Measurements from ENCODE around the gene IFFO2. TPM values are rescaled to one million over a fixed set of nuclear protein-coding genes. Genes with fewer than 3 reads are reported as not detected.
A peak's percentile ranks its signal among the peaks of the same experiment; 100 is the strongest.
"Not testable (repeated sequence)": the region's sequence is repeated elsewhere in the genome, so short reads cannot be mapped to it uniquely, and the experiment has no call there.

The IFFO2 gene
- total RNA-seq, 2 donors from 2014 or later = 23.5 to 44.2 TPM

DNA sequence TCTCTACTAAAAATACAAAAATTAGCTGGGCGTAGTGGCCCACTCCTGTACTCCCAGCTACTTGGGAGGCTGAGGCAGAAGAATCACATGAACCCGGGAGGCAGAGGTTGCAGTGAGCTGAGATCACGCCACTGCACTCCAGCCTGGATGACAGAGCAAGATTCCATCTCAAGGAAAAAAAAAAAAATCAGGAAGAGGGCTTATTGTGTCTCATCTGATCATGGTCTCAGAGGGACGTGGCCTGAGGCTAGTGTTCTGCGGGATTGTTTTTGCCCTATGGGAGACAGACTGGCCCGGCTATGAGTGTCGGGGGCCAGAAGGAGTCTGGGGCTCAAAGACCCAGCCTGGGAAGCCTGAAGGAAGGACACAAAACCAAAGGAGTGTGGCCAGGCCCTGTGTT, 64.6 kb downstream of the IFFO2 start:
- not testable (repeated sequence) for DNase-seq (ENCODE audit: low spot score); H3K27me3 Mint-ChIP-seq; H3K4me1 Mint-ChIP-seq (ENCODE audit: low read depth in 2 of 2); H3K9me3 Mint-ChIP-seq; ATAC-seq; H3K36me3 Mint-ChIP-seq; H3K4me3 Mint-ChIP-seq; H3K27ac Mint-ChIP-seq

- H3K27ac Mint-ChIP-seq = no peak overlapping the region
- DNase-seq (ENCODE audit: low spot score) (no peak), ATAC-seq (no peak)
- H3K9me3 Mint-ChIP-seq = no peaks in the 10 kb centered on the region
- no peaks in the 10 kb centered on the region for H3K36me3 Mint-ChIP-seq
- peaks cover 0 to 6% of the 10 kb centered on the region in 2 donors for H3K4me1 Mint-ChIP-seq (ENCODE audit: low read depth in 2 of 2)
- H3K27me3 Mint-ChIP-seq = no peaks in the 10 kb centered on the region
- no peak overlapping the region for H3K4me3 Mint-ChIP-seq
Observed at GRCh38 chr1:18891426-18891780, 65.1 kb downstream of the IFFO2 start.

- Mint-ChIP-seq H3K36me3 (no peaks in the 10 kb centered on the region), H3K4me3 (no peak overlapping the region), H3K4me1 (ENCODE audit: low read depth in 2 of 2) (peaks cover 0 to 6% of the 10 kb centered on the region in 2 donors), H3K27me3 (no peaks in the 10 kb centered on the region), H3K9me3 (no peaks in the 10 kb centered on the region), H3K27ac (no peak overlapping the region)
- no peak for ATAC-seq
- DNase-seq (ENCODE audit: low spot score) = no peak
Observed at GRCh38 chr1:18890706-18891425, 65.6 kb downstream of the IFFO2 start.

GRCh38 chr1:18886003-18886335, 70.5 kb downstream of the IFFO2 start:
- DNase-seq (ENCODE audit: low spot score) = no peak
- Mint-ChIP-seq H3K9me3 (no peaks in the 10 kb centered on the region), H3K4me1 (ENCODE audit: low read depth in 2 of 2) (no peaks in the 10 kb centered on the region), H3K27ac (no peak overlapping the region), H3K36me3 (no peaks in the 10 kb centered on the region), H3K4me3 (no peak overlapping the region), H3K27me3 (no peaks in the 10 kb centered on the region)
- ATAC-seq = no peak

DNA sequence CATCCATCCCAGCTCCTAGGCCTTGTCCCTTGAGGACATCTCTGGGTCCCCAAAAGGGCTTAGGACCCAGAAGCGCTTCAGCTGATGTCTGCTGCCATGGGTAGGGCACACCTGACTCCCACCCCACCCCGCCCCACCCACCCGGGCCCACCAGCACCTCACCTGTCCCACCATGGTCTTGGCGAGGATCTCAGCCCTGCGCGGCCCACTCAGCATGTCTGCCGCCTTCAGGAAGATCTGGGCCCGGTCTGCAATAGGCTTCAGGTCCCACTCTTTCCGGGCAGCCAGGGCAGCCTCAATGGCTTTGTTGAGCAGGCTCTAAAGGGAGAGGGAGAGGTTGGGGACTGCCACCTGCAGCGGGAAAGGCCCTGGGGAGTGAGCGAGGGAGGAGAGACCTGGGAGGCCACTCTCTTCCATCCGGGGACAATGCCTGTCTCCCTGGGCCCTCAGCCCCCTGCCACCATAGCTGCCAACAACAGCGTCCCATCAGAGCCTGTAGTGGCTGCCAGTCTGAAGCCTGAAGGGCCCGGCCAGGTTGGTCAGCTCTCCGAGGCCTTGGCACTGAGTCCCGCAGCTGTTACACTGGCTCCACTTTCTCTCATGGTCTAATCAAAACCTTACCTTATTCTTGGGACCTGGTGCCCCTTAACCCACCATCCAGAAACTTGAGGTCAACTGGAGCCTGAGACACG, 71.0 kb downstream of the IFFO2 start:
- Mint-ChIP-seq H3K27me3 (no peaks in the 10 kb centered on the region), H3K4me3 (no peak overlapping the region), H3K9me3 (no peaks in the 10 kb centered on the region), H3K27ac (no peak overlapping the region), H3K36me3 (no peaks in the 10 kb centered on the region), H3K4me1 (ENCODE audit: low read depth in 2 of 2) (no peaks in the 10 kb centered on the region)
- DNase-seq (ENCODE audit: low spot score) (no peak), ATAC-seq (no peak)

GRCh38 chr1:18884727-18885126, 71.7 kb downstream of the IFFO2 start:
- no peak overlapping the region for H3K4me3 Mint-ChIP-seq
- DNase-seq (ENCODE audit: low spot score) (no peak), ATAC-seq (no peak)
- no peaks in the 10 kb centered on the region for H3K9me3 Mint-ChIP-seq
- H3K27me3 Mint-ChIP-seq = no peaks in the 10 kb centered on the region
- no peaks in the 10 kb centered on the region for H3K36me3 Mint-ChIP-seq
- peak overlapping the region in 1 of 2 donors; percentile 34 for H3K27ac Mint-ChIP-seq
- no peaks in the 10 kb centered on the region for H3K4me1 Mint-ChIP-seq (ENCODE audit: low read depth in 2 of 2)

DNA sequence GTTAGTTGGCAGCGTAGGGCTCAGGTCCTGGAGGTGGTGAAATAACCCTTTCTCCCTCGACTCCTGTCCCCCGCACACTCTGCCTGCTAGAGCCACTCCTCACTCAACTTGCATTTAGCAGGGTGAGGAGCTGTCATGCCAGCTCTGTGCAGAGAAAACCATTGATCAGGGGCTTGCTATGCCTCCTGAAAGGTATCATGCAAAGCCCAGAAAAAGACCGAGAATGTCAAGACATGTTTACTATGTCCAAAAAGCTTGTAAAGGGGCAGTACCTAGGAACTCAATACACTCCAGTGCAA, 72.1 kb downstream of the IFFO2 start:
- H3K27ac Mint-ChIP-seq = peak overlapping the region in 1 of 2 donors; percentile 34
- H3K27me3 Mint-ChIP-seq = no peaks in the 10 kb centered on the region
- no peaks in the 10 kb centered on the region for H3K36me3 Mint-ChIP-seq
- DNase-seq (ENCODE audit: low spot score) (no peak), ATAC-seq (no peak)
- no peak overlapping the region for H3K4me3 Mint-ChIP-seq
- H3K4me1 Mint-ChIP-seq (ENCODE audit: low read depth in 2 of 2) = no peaks in the 10 kb centered on the region
- H3K9me3 Mint-ChIP-seq = no peaks in the 10 kb centered on the region

GRCh38 chr1:18883636-18884418, 72.6 kb downstream of the IFFO2 start:
- no peaks in the 10 kb centered on the region for H3K36me3 Mint-ChIP-seq
- H3K4me1 Mint-ChIP-seq (ENCODE audit: low read depth in 2 of 2) = no peaks in the 10 kb centered on the region
- no peak overlapping the region for H3K27ac Mint-ChIP-seq
- H3K9me3 Mint-ChIP-seq = no peaks in the 10 kb centered on the region
- ATAC-seq (peak; percentile 57 to 66), DNase-seq (ENCODE audit: low spot score) (no peak)
- no peaks in the 10 kb centered on the region for H3K27me3 Mint-ChIP-seq
- no peak overlapping the region for H3K4me3 Mint-ChIP-seq

DNA sequence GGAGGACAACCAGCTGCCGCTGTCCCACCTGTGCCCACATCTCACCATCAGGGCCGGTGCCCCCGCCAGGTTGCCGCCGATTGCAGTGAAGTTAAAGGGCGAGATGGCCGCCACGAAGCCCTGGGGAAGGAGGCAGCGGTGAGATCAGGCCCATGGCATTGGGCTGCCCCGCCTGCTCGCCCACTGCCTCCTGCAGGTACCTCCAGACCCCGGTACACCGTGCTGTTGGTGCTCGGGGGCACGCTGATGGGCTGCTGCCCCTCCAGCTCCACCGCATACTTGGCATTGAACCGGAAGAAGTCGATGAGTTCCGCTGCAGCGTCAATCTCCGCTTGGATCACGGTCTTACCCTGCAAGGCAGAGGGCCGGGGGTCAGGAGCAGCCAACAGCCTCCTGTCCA, 73.4 kb downstream of the IFFO2 start:
- DNase-seq (ENCODE audit: low spot score) (no peak), ATAC-seq (no peak)
- Mint-ChIP-seq H3K4me1 (ENCODE audit: low read depth in 2 of 2) (no peaks in the 10 kb centered on the region), H3K27me3 (no peaks in the 10 kb centered on the region), H3K9me3 (no peaks in the 10 kb centered on the region), H3K4me3 (no peak overlapping the region), H3K36me3 (no peaks in the 10 kb centered on the region), H3K27ac (no peak overlapping the region)

- no peaks in the 10 kb centered on the region for H3K36me3 Mint-ChIP-seq
- H3K4me1 Mint-ChIP-seq (ENCODE audit: low read depth in 2 of 2) = no peaks in the 10 kb centered on the region
- no peak overlapping the region for H3K27ac Mint-ChIP-seq
- H3K27me3 Mint-ChIP-seq = no peaks in the 10 kb centered on the region
- no peak overlapping the region for H3K4me3 Mint-ChIP-seq
- DNase-seq (ENCODE audit: low spot score) (no peak), ATAC-seq (no peak)
- no peaks in the 10 kb centered on the region for H3K9me3 Mint-ChIP-seq
Observed at GRCh38 chr1:18882486-18882885, 74.0 kb downstream of the IFFO2 start.

DNA sequence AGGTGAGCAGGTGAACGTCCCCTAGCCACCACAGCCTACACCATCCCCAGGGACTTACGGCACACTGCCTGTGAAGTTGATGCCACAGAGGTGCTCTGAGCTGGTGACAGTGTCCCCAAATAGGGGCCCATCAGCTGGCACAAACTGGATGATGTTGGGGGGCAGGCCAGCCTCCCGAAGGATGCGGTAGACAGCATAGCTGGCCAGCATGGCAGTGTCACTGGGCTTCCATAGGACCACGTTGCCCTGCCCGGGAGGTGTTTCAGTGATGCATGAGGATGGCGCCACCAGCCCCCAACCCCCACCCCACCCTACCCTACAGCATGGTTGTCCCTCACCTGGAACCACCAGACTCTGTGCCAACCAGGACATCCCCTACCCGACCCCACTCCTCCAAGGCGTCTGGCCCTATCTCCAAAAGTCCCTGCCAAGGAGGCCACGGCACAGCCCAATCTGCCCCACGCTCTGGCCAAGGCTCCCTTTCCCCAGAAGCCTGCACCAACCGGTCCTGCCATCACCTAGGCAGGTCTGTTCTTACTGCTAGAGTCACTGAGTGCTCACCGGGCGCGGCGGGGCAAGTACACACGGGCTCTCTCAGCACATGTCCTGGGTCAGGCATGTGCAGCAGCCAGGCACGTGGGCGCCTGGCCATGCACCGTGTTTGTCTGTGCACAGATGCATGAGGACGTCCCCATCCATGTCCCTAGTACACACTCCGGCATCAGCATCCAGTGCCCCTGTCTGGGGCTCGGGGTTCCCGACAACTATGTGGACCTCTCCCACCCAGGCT, 74.6 kb downstream of the IFFO2 start:
- DNase-seq (ENCODE audit: low spot score) = no peak
- H3K9me3 Mint-ChIP-seq = no peaks in the 10 kb centered on the region
- no peaks in the 10 kb centered on the region for H3K27me3 Mint-ChIP-seq
- no peak for ATAC-seq
- H3K36me3 Mint-ChIP-seq = no peaks in the 10 kb centered on the region
- no peak overlapping the region for H3K4me3 Mint-ChIP-seq
- H3K27ac Mint-ChIP-seq = no peak overlapping the region
- no peaks in the 10 kb centered on the region for H3K4me1 Mint-ChIP-seq (ENCODE audit: low read depth in 2 of 2)

- Mint-ChIP-seq H3K4me1 (ENCODE audit: low read depth in 2 of 2) (no peaks in the 10 kb centered on the region), H3K27ac (no peak overlapping the region), H3K36me3 (no peaks in the 10 kb centered on the region), H3K4me3 (no peak overlapping the region), H3K27me3 (no peaks in the 10 kb centered on the region), H3K9me3 (no peaks in the 10 kb centered on the region)
- ATAC-seq = no peak
- no peak for DNase-seq (ENCODE audit: low spot score)
Observed at GRCh38 chr1:18881164-18881563, 75.3 kb downstream of the IFFO2 start.

DNA sequence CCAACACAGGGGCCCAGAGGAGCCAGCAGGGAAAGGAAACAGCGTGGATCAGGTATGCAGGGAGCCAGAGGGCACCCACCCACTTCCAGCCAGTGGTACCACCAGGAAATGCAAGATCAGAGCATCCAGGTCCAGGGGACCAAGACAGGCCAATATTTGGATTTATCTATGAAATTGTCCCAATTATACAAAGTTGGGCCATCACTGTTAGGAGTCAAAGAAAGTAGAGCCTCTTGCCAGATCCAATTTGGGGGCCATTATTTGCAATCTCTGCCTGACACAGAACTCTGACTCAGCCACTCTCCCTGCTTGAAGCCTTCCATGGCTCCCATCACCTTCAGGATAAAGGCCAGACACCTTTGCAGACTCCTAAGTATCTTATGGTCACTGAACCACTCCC, 75.9 kb downstream of the IFFO2 start:
- DNase-seq (ENCODE audit: low spot score) (no peak), ATAC-seq (no peak)
- Mint-ChIP-seq H3K9me3 (no peaks in the 10 kb centered on the region), H3K4me3 (no peak overlapping the region), H3K27ac (no peak overlapping the region), H3K36me3 (no peaks in the 10 kb centered on the region), H3K4me1 (ENCODE audit: low read depth in 2 of 2) (no peaks in the 10 kb centered on the region), H3K27me3 (no peaks in the 10 kb centered on the region)

DNA sequence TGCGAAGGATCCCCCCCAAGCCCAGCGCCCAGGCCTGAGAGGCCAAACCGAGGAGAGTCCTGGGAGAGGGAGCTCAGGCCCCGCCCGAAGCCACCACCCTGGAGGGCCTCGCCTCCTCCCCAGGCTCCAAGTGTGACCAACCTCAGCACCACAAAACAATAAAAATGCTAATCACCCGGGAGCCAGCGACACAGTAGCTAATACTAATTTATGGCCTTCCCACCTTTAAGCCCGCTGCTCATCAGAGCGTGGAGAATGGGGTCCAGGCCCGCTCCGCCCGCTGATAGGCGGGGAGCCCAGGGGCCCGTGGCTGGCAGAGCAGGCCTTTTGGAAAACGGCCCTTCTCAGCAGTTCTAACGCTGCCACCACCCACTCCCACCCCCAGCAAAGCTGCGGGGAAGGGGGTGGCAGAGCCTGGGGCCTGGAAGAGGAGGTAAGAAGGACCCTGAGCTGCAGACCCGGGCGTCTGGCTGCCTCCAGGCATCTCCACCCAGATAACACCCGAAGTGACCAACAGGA, 76.6 kb downstream of the IFFO2 start:
- no peaks in the 10 kb centered on the region for H3K9me3 Mint-ChIP-seq
- H3K4me3 Mint-ChIP-seq = no peak overlapping the region
- H3K36me3 Mint-ChIP-seq = no peaks in the 10 kb centered on the region
- DNase-seq (ENCODE audit: low spot score) (no peak), ATAC-seq (no peak)
- no peak overlapping the region for H3K27ac Mint-ChIP-seq
- no peaks in the 10 kb centered on the region for H3K27me3 Mint-ChIP-seq
- no peaks in the 10 kb centered on the region for H3K4me1 Mint-ChIP-seq (ENCODE audit: low read depth in 2 of 2)
